MCF 10A (cell line): ENCODE results near the gene WNT9A. TPM values are rescaled to one million over a fixed set of nuclear protein-coding genes. Genes with fewer than 3 reads are reported as not detected.

Experiments used
- BruUV-seq: library from RNA; stranded (reverse); fragments of 400-500 nt; replicated peaks from 2 replicates; lab custom pipeline; 2021; lab: Mats Ljungman, UMichigan
- CTCF ChIA-PET: fragments of 300-600 bp; sonication (Branson Sonifier 250); formaldehyde crosslinking; extraction: SDS; loops from one replicate; lab custom pipeline; 2021; ENCODE audit warnings: antibody characterized with exemption, inconsistent platforms; lab: Yijun Ruan, JAX
- POLR2A ChIA-PET: fragments of 300-600, 350-650 bp; sonication (Branson Sonifier 250); formaldehyde crosslinking; extraction: SDS; loops from one replicate; lab custom pipeline; 2020; ENCODE audit warnings: antibody characterized with exemption, inconsistent platforms; lab: Yijun Ruan, JAX
- DNase-seq: peaks from one replicate; pipeline ENCODE4 v3.0.0-alpha.2; 2018; ENCODE audit not compliant: unreplicated experiment
- H3K27ac Mint-ChIP-seq: one replicate; pipeline ENCODE4 v1.8.0; 2022; ENCODE audit warnings: mild to moderate bottlenecking, low read depth, mixed read lengths; ENCODE audit not compliant: unreplicated experiment
- H3K27me3 Mint-ChIP-seq: one replicate; pipeline ENCODE4 v1.8.0; 2022; ENCODE audit warnings: mixed read lengths; ENCODE audit not compliant: insufficient read depth, unreplicated experiment
- H3K36me3 Mint-ChIP-seq: one replicate; pipeline ENCODE4 v1.8.0; 2022; ENCODE audit warnings: mild to moderate bottlenecking, moderate library complexity, mixed read lengths; ENCODE audit not compliant: insufficient read depth, unreplicated experiment
- H3K4me1 Mint-ChIP-seq: one replicate; pipeline ENCODE4 v1.8.0; 2022; ENCODE audit warnings: mixed read lengths; ENCODE audit not compliant: insufficient read depth, unreplicated experiment
- H3K4me3 Mint-ChIP-seq: one replicate; pipeline ENCODE4 v1.8.0; 2022; ENCODE audit warnings: mild to moderate bottlenecking, moderate library complexity, mixed read lengths; ENCODE audit not compliant: unreplicated experiment
- H3K9me3 Mint-ChIP-seq: one replicate; pipeline ENCODE4 v1.8.0; 2022; ENCODE audit warnings: mixed read lengths; ENCODE audit not compliant: unreplicated experiment
- intact Hi-C: fragments of 100-400 bp; cut with micrococcal nuclease; formaldehyde crosslinking; loops from 2 replicates; pipeline ENCODE4 v1.14.1; 2022
- total RNA-seq: library from RNA; stranded (reverse); gene quantifications from 2 replicates; pipeline ENCODE4 v1.2.3, GENCODE V29; 2022
- TF ChIP-seq, protein P1 (sequence below): fragments of 200-600 bp; IDR thresholded peaks from one replicate; pipeline ENCODE4 v1.8.0; 2022; ENCODE audit warnings: antibody characterized with exemption, mild to moderate bottlenecking; ENCODE audit not compliant: unreplicated experiment

Gene WNT9A
- total RNA-seq, 1 experiment from 2014 or later, result 2.6 TPM

DNA sequence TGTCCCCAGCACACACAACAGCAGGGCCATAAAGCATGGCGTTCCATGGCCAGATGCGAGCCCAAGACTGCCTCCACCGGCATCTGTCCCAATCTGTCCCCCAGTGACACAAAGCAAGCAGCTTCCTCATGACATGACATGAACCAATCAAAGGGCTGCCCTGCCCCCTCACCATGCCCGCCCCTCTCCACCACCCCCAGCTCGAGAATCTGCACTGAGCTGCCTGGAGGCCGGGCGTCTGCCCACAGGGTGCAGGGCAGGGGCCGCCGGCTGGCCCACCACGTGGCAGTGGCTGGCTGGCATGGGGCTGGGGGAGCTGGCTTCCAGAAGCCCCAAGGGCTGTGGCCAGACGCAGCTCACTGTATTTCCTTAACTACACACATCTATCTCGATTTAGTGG, 27.8 kb downstream of the WNT9A start:
- Mint-ChIP-seq H3K36me3 (no peaks in the 10 kb centered on the region), H3K27ac (no peak overlapping the region), H3K27me3 (no peaks in the 10 kb centered on the region), H3K4me1 (peaks cover 21% of the 10 kb centered on the region), H3K9me3 (no peaks in the 10 kb centered on the region), H3K4me3 (no peak overlapping the region)
- intact Hi-C loops, result no loop called here
- no peak for DNase-seq
- BruUV-seq, result no TSS peak
- POLR2A ChIA-PET, result no interaction called here
- TF ChIP-seq, protein P1, sequence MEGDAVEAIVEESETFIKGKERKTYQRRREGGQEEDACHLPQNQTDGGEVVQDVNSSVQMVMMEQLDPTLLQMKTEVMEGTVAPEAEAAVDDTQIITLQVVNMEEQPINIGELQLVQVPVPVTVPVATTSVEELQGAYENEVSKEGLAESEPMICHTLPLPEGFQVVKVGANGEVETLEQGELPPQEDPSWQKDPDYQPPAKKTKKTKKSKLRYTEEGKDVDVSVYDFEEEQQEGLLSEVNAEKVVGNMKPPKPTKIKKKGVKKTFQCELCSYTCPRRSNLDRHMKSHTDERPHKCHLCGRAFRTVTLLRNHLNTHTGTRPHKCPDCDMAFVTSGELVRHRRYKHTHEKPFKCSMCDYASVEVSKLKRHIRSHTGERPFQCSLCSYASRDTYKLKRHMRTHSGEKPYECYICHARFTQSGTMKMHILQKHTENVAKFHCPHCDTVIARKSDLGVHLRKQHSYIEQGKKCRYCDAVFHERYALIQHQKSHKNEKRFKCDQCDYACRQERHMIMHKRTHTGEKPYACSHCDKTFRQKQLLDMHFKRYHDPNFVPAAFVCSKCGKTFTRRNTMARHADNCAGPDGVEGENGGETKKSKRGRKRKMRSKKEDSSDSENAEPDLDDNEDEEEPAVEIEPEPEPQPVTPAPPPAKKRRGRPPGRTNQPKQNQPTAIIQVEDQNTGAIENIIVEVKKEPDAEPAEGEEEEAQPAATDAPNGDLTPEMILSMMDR, result no peak
- CTCF ChIA-PET, result no interaction called here

DNA sequence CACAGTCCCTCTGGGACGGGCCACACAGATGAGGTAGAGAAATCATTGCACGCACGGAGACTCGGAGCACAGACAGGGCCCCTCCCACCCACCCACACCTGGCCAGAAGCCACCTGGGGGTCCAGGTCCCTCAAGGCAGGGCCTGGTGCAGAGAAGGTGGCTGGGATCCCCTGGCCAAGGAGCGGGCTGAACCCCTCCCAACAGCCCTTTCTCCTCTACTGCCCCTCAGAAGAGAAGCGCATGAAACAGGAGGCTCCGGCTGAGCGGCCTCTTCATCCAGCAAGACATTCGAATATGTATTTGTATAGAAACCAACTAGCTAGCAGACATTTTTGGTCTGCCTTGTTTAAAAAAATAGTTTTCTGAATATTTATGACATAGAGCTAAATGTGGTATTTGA, 29.0 kb downstream of the WNT9A start:
- intact Hi-C loops, result no loop called here
- POLR2A ChIA-PET, result interaction anchor here (0.8 kb wide), 1 partner anchor 27 kb away, joined by 4 read pairs; no protein-coding TSS in a partner anchor
- Mint-ChIP-seq H3K4me3 (no peak overlapping the region), H3K4me1 (peaks cover 22% of the 10 kb centered on the region), H3K27ac (no peak overlapping the region), H3K36me3 (no peaks in the 10 kb centered on the region), H3K9me3 (no peaks in the 10 kb centered on the region), H3K27me3 (no peaks in the 10 kb centered on the region)
- no peak for DNase-seq
- TF ChIP-seq, protein P1, result no peak
- no TSS peak for BruUV-seq
- CTCF ChIA-PET, result interaction anchor here (0.9 kb wide), 1 partner anchor 157 kb away, joined by 4 read pairs; no protein-coding TSS in a partner anchor

GRCh38 chr1:227918083-227918700, 29.5 kb downstream of the WNT9A start:
- no peak for DNase-seq
- Mint-ChIP-seq H3K27ac (no peak overlapping the region), H3K36me3 (no peaks in the 10 kb centered on the region), H3K4me1 (peaks cover 22% of the 10 kb centered on the region), H3K4me3 (no peak overlapping the region), H3K27me3 (no peaks in the 10 kb centered on the region), H3K9me3 (no peaks in the 10 kb centered on the region)
- TF ChIP-seq, protein P1, result no peak
- intact Hi-C loops, result no loop called here
- no TSS peak for BruUV-seq
- POLR2A ChIA-PET, result interaction anchor here (0.8 kb wide), 1 partner anchor 27 kb away, joined by 4 read pairs; no protein-coding TSS in a partner anchor
- CTCF ChIA-PET, result interaction anchor here (0.7 to 0.9 kb wide), 2 partner anchors 29 to 156 kb away, joined by 4 read pairs; no protein-coding TSS in a partner anchor

- CTCF ChIA-PET, result interaction anchor here (0.5 to 0.7 kb wide), 3 partner anchors 28 to 31 kb away, joined by 3 to 4 read pairs (median 3); partner anchors contain the start of gene WNT9A
- no TSS peak for BruUV-seq
- Mint-ChIP-seq H3K4me1 (peaks cover 22% of the 10 kb centered on the region), H3K27ac (no peak overlapping the region), H3K9me3 (no peaks in the 10 kb centered on the region), H3K4me3 (no peak overlapping the region), H3K27me3 (no peaks in the 10 kb centered on the region), H3K36me3 (no peaks in the 10 kb centered on the region)
- no peak for DNase-seq
- POLR2A ChIA-PET, result interaction anchor here (1.1 kb wide), 1 partner anchor 32 kb away, joined by 3 read pairs; no protein-coding TSS in a partner anchor
- intact Hi-C loops, result no loop called here
- TF ChIP-seq, protein P1, result no peak
Observed at GRCh38 chr1:227917081-227917950, 30.4 kb downstream of the WNT9A start.
